Panc1 (cell line): ENCODE data around the gene FAM151A. TPM values are rescaled to one million over a fixed set of nuclear protein-coding genes. Genes with fewer than 3 reads are reported as not detected.

Experiments used
- ATAC-seq: fragments of 200-7000 bp; cut with Tn5 transposase; 2 replicates; pipeline ENCODE4 v1.9.1; 2020; ENCODE audit warnings: mild to moderate bottlenecking, moderate library complexity
- BruUV-seq: library from RNA; stranded (reverse); fragments of 400-500 nt; replicated peaks from 2 replicates; lab custom pipeline; 2021; lab: Mats Ljungman, UMichigan
- CTCF ChIA-PET: fragments of 300-600 bp; sonication (Branson Sonifier 250); formaldehyde crosslinking; loops from one replicate; lab custom pipeline; 2022; ENCODE audit warnings: antibody characterized with exemption; lab: Charles Lee
- POLR2A ChIA-PET: fragments of 300-600 bp; sonication (Branson Sonifier 250); formaldehyde crosslinking; loops from one replicate; lab custom pipeline; 2022; ENCODE audit warnings: antibody characterized with exemption; lab: Charles Lee
- DNase-seq: peaks from one replicate; pipeline ENCODE4 v3.0.0-alpha.2; 2010; ENCODE audit warnings: low read depth, low spot score
- H3K27ac ChIP-seq: 2 replicates; pipeline ENCODE4 v1.5.1; 2011; ENCODE audit warnings: mild to moderate bottlenecking, low read length, inconsistent platforms
- H3K27me3 ChIP-seq: fragments of 200-500 bp; sonication (Bioruptor generic); 2 replicates; pipeline ENCODE4 v1.6.0; 2014; ENCODE audit warnings: low read length, inconsistent platforms; ENCODE audit not compliant: control insufficient read depth, insufficient read depth
- H3K36me3 ChIP-seq: fragments of 200-500 bp; sonication (Bioruptor generic); 2 replicates; pipeline ENCODE4 v1.5.1; 2014; ENCODE audit warnings: inconsistent platforms, mild to moderate bottlenecking, low read length, moderate library complexity; ENCODE audit not compliant: control insufficient read depth, insufficient read depth
- H3K4me1 ChIP-seq: 2 replicates; pipeline ENCODE4 v1.5.1; 2011; ENCODE audit warnings: inconsistent platforms, mild to moderate bottlenecking, low read length, moderate library complexity; ENCODE audit not compliant: control insufficient read depth, insufficient read depth
- H3K4me3 ChIP-seq, 2 experiments: 2 replicates each; pipeline ENCODE4 v1.5.1; 2011 to 2012; ENCODE audit warnings: low read depth in 2 of 2, low read length in 2 of 2, mild to moderate bottlenecking in 2 of 2, inconsistent platforms in 1 of 2, moderate library complexity in 1 of 2
- H3K9me3 ChIP-seq: fragments of 200-500 bp; sonication (Bioruptor generic); 2 replicates; pipeline ENCODE4 v1.5.1; 2014; ENCODE audit warnings: low read depth, mild to moderate bottlenecking, inconsistent platforms, low read length, moderate library complexity; ENCODE audit not compliant: control insufficient read depth, insufficient read depth
- CTCF ChIP-seq: fragments of 450-650 bp; IDR thresholded peaks from 2 replicates; pipeline ENCODE4 v1.5.1; 2017; ENCODE audit warnings: mild to moderate bottlenecking
- POLR2AphosphoS5 ChIP-seq: IDR thresholded peaks from 2 replicates; pipeline ENCODE4 v1.6.1; 2012; ENCODE audit warnings: mild to moderate bottlenecking, low read depth, low read length, moderate library complexity
- REST ChIP-seq, 2 experiments: IDR thresholded peaks; 2 replicates each; pipeline ENCODE4 v1.6.1; 2011 to 2012; ENCODE audit warnings: low read depth in 2 of 2, control low read depth in 1 of 2, low read length in 1 of 2, mild to moderate bottlenecking in 1 of 2, moderate library complexity in 1 of 2; ENCODE audit not compliant: insufficient read depth in 1 of 2
- SIN3A ChIP-seq: IDR thresholded peaks from 2 replicates; pipeline ENCODE4 v1.6.1; 2012; ENCODE audit warnings: low read depth, mild to moderate bottlenecking, low read length, moderate library complexity, borderline replicate concordance; ENCODE audit not compliant: insufficient read depth
- TCF7L2 ChIP-seq: IDR thresholded peaks from 2 replicates; pipeline ENCODE4 v1.6.1; 2011; ENCODE audit warnings: mild to moderate bottlenecking, low read depth, low read length, inconsistent platforms
- in situ Hi-C: cut with HindIII; loops from 2 replicates; pipeline ENCODE4 v1.10.0; 2016; ENCODE audit warnings: low sequenced_read_pairs, low pct_unique_long_range_greater_than_20kb
- intact Hi-C: fragments of 100-400 bp; cut with micrococcal nuclease; formaldehyde crosslinking; loops from one replicate; pipeline ENCODE4 v1.10.0; 2022; ENCODE audit not compliant: unreplicated experiment
- total RNA-seq: library from RNA; stranded (reverse); gene quantifications from one replicate; pipeline ENCODE4 v1.2.1, GENCODE V29; 2021; ENCODE audit not compliant: unreplicated experiment

Gene FAM151A
- total RNA-seq, 1 experiment from 2014 or later = not detected

- CTCF ChIA-PET = no interaction called here
- no TSS peak for BruUV-seq
- Histone ChIP-seq H3K9me3 (peaks cover 4% of the 10 kb centered on the region; the same call in 1 of the 2 replicates), H3K27me3 (no peaks in the 10 kb centered on the region), H3K36me3 (no peaks in the 10 kb centered on the region), H3K4me3 (no peak overlapping the region), H3K27ac (no peak overlapping the region), H3K4me1 (no peaks in the 10 kb centered on the region)
- TF ChIP-seq TCF7L2 (no peak), SIN3A (no peak), POLR2AphosphoS5 (no peak), CTCF (no peak), REST (IDR thresholded peaks at IDR 0.05; ENCODE audit: insufficient read depth in 1 of 2, low read depth in 2 of 2, low read length in 1 of 2) (no peak)
- DNase-seq (no peak), ATAC-seq (no peak)
- POLR2A ChIA-PET = no interaction called here
- in situ Hi-C loops (no loop called here), intact Hi-C loops (no loop called here)
Measured at GRCh38 chr1:54658164-54658913, 35.0 kb upstream of the FAM151A start.

GRCh38 chr1:54653036-54653435 is 29.7 kb upstream of the FAM151A start:
- Histone ChIP-seq H3K9me3 (no peaks in the 10 kb centered on the region; the same call in 1 of the 2 replicates), H3K27me3 (no peaks in the 10 kb centered on the region), H3K27ac (no peak overlapping the region), H3K36me3 (no peaks in the 10 kb centered on the region), H3K4me1 (no peaks in the 10 kb centered on the region), H3K4me3 (no peak overlapping the region)
- TF ChIP-seq CTCF = no peak
- TF ChIP-seq REST (IDR thresholded peaks at IDR 0.05; ENCODE audit: insufficient read depth in 1 of 2, low read depth in 2 of 2, low read length in 1 of 2) = no peak
- no peak for TF ChIP-seq TCF7L2
- no peak for TF ChIP-seq SIN3A
- no peak for TF ChIP-seq POLR2AphosphoS5
- no TSS peak for BruUV-seq
- POLR2A ChIA-PET = no interaction called here
- ATAC-seq = no peak
- CTCF ChIA-PET = no interaction called here
- intact Hi-C loops (no loop called here), in situ Hi-C loops (no loop called here)
- no peak for DNase-seq
